HepG2 (cell line): ENCODE measurements around the gene AFF4. TPM values are rescaled to one million over a fixed set of nuclear protein-coding genes. Genes with fewer than 3 reads are reported as not detected.

Experiments used
- ATF7-NPFF ChIP-seq: sonication (generic); formaldehyde crosslinking; IDR thresholded peaks from 2 replicates; pipeline ENCODE4 v1.8.1; 2023; ENCODE audit warnings: mild to moderate bottlenecking, low read depth, missing genetic modification reagents, moderate library complexity
- ELF4 ChIP-seq: sonication (generic); formaldehyde crosslinking; IDR thresholded peaks from 2 replicates; pipeline ENCODE4 v1.5.0; 2020; ENCODE audit warnings: missing genetic modification reagents, mild to moderate bottlenecking, moderate library complexity, borderline replicate concordance
- HINFP ChIP-seq: sonication (generic); formaldehyde crosslinking; IDR thresholded peaks from 2 replicates; pipeline ENCODE4 v1.4.0; 2020; ENCODE audit warnings: low read depth, mild to moderate bottlenecking, missing genetic modification reagents
- HMGA1 ChIP-seq: sonication (generic); formaldehyde crosslinking; conservative IDR thresholded peaks from 2 replicates; pipeline ENCODE4 v1.4.0; 2020; ENCODE audit warnings: missing genetic modification reagents
- HOXA5 ChIP-seq: sonication (generic); formaldehyde crosslinking; IDR thresholded peaks from 2 replicates; pipeline ENCODE4 v1.4.0; 2020; ENCODE audit warnings: missing genetic modification reagents
- IKZF4 ChIP-seq: sonication (generic); formaldehyde crosslinking; IDR thresholded peaks from 2 replicates; pipeline ENCODE4 v1.5.1; 2020; ENCODE audit warnings: borderline replicate concordance, mild to moderate bottlenecking, low read depth, missing genetic modification reagents; ENCODE audit errors: not compliant biosample characterization
- KLF6 ChIP-seq: IDR thresholded peaks from 2 replicates; pipeline ENCODE4 v1.8.0; 2016; ENCODE audit warnings: missing biosample characterization, missing genetic modification reagents
- NRL ChIP-seq: sonication (generic); formaldehyde crosslinking; IDR thresholded peaks from 2 replicates; pipeline ENCODE4 v1.5.0; 2020; ENCODE audit warnings: missing genetic modification reagents, mild to moderate bottlenecking, moderate library complexity, borderline replicate concordance
- PAX8 ChIP-seq: sonication (generic); formaldehyde crosslinking; IDR thresholded peaks from 2 replicates; pipeline ENCODE4 v1.8.0; 2022; ENCODE audit warnings: mild to moderate bottlenecking, missing genetic modification reagents, borderline replicate concordance
- POGZ ChIP-seq: sonication (generic); formaldehyde crosslinking; IDR thresholded peaks from 2 replicates; pipeline ENCODE4 v1.4.0; 2020; ENCODE audit warnings: mild to moderate bottlenecking, missing genetic modification reagents
- POLR2AphosphoS5 ChIP-seq: IDR thresholded peaks from 2 replicates; pipeline ENCODE4 v1.6.1; 2012; ENCODE audit warnings: low read depth, low read length
- PPARG ChIP-seq: conservative IDR thresholded peaks from 2 replicates; pipeline ENCODE4 v1.6.1; 2016; ENCODE audit warnings: missing biosample characterization, missing genetic modification reagents
- REL ChIP-seq: sonication (generic); formaldehyde crosslinking; conservative IDR thresholded peaks from 2 replicates; pipeline ENCODE4 v1.8.0; 2022; ENCODE audit warnings: mild to moderate bottlenecking, missing genetic modification reagents, moderate library complexity
- RELA ChIP-seq: sonication (generic); formaldehyde crosslinking; IDR thresholded peaks from 2 replicates; pipeline ENCODE4 v1.4.0; 2020; ENCODE audit warnings: missing genetic modification reagents
- SRSF9 ChIP-seq: fragments of 200-400 bp; formaldehyde crosslinking; IDR thresholded peaks from 2 replicates; pipeline ENCODE4 v1.6.1; 2018; ENCODE audit warnings: borderline replicate concordance, mild to moderate bottlenecking, low read depth, low read length; ENCODE audit not compliant: insufficient read depth, poor library complexity, severe bottlenecking
- ZBTB14 ChIP-seq: sonication (generic); formaldehyde crosslinking; IDR thresholded peaks from 2 replicates; pipeline ENCODE4 v1.4.0; 2020; ENCODE audit warnings: missing genetic modification reagents
- ZBTB8A ChIP-seq: sonication (generic); formaldehyde crosslinking; IDR thresholded peaks from 2 replicates; pipeline ENCODE4 v1.4.0; 2020; ENCODE audit warnings: mild to moderate bottlenecking, low read depth, missing genetic modification reagents, borderline replicate concordance
- ZFP41 ChIP-seq: sonication (generic); formaldehyde crosslinking; IDR thresholded peaks from 2 replicates; pipeline ENCODE4 v1.4.0; 2020; ENCODE audit warnings: mild to moderate bottlenecking, missing genetic modification reagents, borderline replicate concordance
- ZIK1 ChIP-seq: sonication (generic); formaldehyde crosslinking; IDR thresholded peaks from 2 replicates; pipeline ENCODE4 v1.5.0; 2020; ENCODE audit warnings: mild to moderate bottlenecking, low read depth, missing genetic modification reagents, borderline replicate concordance
- ZNF260 ChIP-seq: sonication (generic); formaldehyde crosslinking; IDR thresholded peaks from 2 replicates; pipeline ENCODE4 v1.4.0; 2020; ENCODE audit warnings: missing genetic modification reagents, low read depth, mild to moderate bottlenecking, borderline replicate concordance
- ZNF292 ChIP-seq: sonication (generic); formaldehyde crosslinking; IDR thresholded peaks from 2 replicates; pipeline ENCODE4 v1.8.1; 2022; ENCODE audit warnings: mild to moderate bottlenecking, low read depth, missing genetic modification reagents, borderline replicate concordance
- ZNF331 ChIP-seq: sonication (generic); formaldehyde crosslinking; IDR thresholded peaks from 2 replicates; pipeline ENCODE4 v1.4.0; 2020; ENCODE audit warnings: missing genetic modification reagents
- ZNF337 ChIP-seq: sonication (generic); formaldehyde crosslinking; IDR thresholded peaks from 2 replicates; pipeline ENCODE4 v1.5.1; 2020; ENCODE audit warnings: missing genetic modification reagents, low read depth, mild to moderate bottlenecking, borderline replicate concordance
- ZNF414 ChIP-seq: sonication (generic); formaldehyde crosslinking; IDR thresholded peaks from 2 replicates; pipeline ENCODE4 v1.5.0; 2020; ENCODE audit warnings: missing genetic modification reagents
- ZNF484 ChIP-seq: sonication (generic); formaldehyde crosslinking; IDR thresholded peaks from 2 replicates; pipeline ENCODE4 v1.5.1; 2020; ENCODE audit warnings: mild to moderate bottlenecking, low read depth, missing genetic modification reagents, borderline replicate concordance
- ZNF773 ChIP-seq: sonication (generic); formaldehyde crosslinking; IDR thresholded peaks from 2 replicates; pipeline ENCODE4 v1.4.0; 2020; ENCODE audit warnings: missing genetic modification reagents, borderline replicate concordance
- ZNF83 ChIP-seq: sonication (generic); formaldehyde crosslinking; IDR thresholded peaks from 2 replicates; pipeline ENCODE4 v1.4.0; 2020; ENCODE audit warnings: missing genetic modification reagents, mild to moderate bottlenecking, borderline replicate concordance
- polyA plus RNA-seq, 8 experiments: library from polyadenylated mRNA; depleted of rRNA in 3 of 8; stranded (reverse) in 7 of 8; unstranded in 1 of 8; fragments of >200 nt; fragmentation: Illumina TruSeq in 4 of 8; extraction: Trizol in 4 of 8; gene quantifications; 2 replicates each; pipeline versions ENCODE4 v1.2.1 to v1.2.3, GENCODE V29; 2011 to 2016; ENCODE audit warnings: low read depth in 4 of 8, missing spikeins in 1 of 8, mixed read lengths in 1 of 8; ENCODE audit not compliant: insufficient read depth in 1 of 8
- total RNA-seq, 5 experiments: library from RNA; depleted of rRNA; stranded (reverse); fragments of >200 nt; fragmentation: Illumina TruSeq; extraction: Trizol; gene quantifications; 2 replicates each; pipeline ENCODE4 v1.2.3, GENCODE V29; 2016; ENCODE audit warnings: low read depth in 1 of 5

Gene AFF4
- total and polyA plus RNA-seq, 2 of the 13 experiments (the other 11 are each of a cell fraction or from before 2014, with no cell fraction given): 22.1 to 25.5 TPM

GRCh38 chr5:132829742-132830435, 133.5 kb downstream of the AFF4 start (continued):
- TF ChIP-seq NRL (CRISPR knock-in tag) (peak; percentile 35; the same call in 1 of the 2 replicates), PAX8 (CRISPR knock-in tag) (no peak; the same call in 1 of the 2 replicates), ZIK1 (CRISPR knock-in tag) (no peak), ZNF337 (CRISPR knock-in tag) (no peak), ZNF484 (0 out of 2 replicates have a peak, but pooled peaks have one; percentile 41), ZFP41 (CRISPR knock-in tag) (peak; percentile 54; the same call in 1 of the 2 replicates), PPARG (CRISPR knock-in tag) (no peak), IKZF4 (no peak), ZNF414 (CRISPR knock-in tag) (no peak), REL (CRISPR knock-in tag) (0 out of 2 replicates have a peak, but pooled peaks have one; percentile 20), ZBTB14 (CRISPR knock-in tag) (peak; percentile 31; the same call in 1 of the 2 replicates), ZNF292 (CRISPR knock-in tag) (peak; percentile 54; the same call in 1 of the 2 replicates), HMGA1 (no peak), SRSF9 (no peak), ZNF773 (CRISPR knock-in tag) (0 out of 2 replicates have a peak, but pooled peaks have one; percentile 31), HOXA5 (CRISPR knock-in tag) (peak; percentile 58; the same call in 1 of the 2 replicates), POLR2AphosphoS5 (peak; percentile 41), ATF7-NPFF (CRISPR knock-in tag) (peak; percentile 78), RELA (CRISPR knock-in tag) (no peak), ZNF331 (CRISPR knock-in tag) (no peak), POGZ (CRISPR knock-in tag) (no peak), ELF4 (CRISPR knock-in tag) (no peak), ZBTB8A (CRISPR knock-in tag) (no peak), ZNF260 (CRISPR knock-in tag) (no peak), ZNF83 (no peak), HINFP (CRISPR knock-in tag) (no peak), KLF6 (CRISPR knock-in tag) (0 out of 2 replicates have a peak, but pooled peaks have one; percentile 60)
